ENCODE measurements around the gene ACKR3. TPM values are rescaled to one million over a fixed set of nuclear protein-coding genes. Genes with fewer than 3 reads are reported as not detected.

The ACKR3 gene
- polyA plus RNA-seq, 1 donor from 2014 or later, result 1.7 TPM

DNA sequence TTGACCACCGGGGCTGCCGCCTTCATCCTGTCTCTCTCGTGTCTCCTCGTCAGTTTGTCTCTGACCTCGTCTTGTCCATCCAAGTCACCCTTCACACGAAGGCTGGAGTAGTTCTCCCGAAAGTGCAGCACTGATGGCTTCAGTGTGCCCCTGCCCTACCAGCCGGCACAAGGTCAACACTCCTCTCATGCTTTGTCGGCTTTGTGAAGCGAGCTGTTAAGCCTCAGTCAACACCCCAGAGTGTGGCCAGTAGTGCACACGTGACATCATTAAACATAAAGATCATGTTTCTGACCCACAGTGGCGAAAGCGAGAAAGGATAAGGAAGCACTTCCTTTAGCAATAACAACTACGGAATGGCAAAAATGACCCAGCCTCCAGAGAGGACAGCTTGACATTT lies 23.2 kb downstream of the ACKR3 start:
- Histone ChIP-seq H3K27ac (ENCODE audit: low read length) (no peak overlapping the region), H2AFZ (ENCODE audit: low read depth, low read length) (no peak overlapping the region), H3K9me3 (ENCODE audit: low read length) (no peaks in the 10 kb centered on the region), H3F3A (ENCODE audit: insufficient read depth, low read length, poor library complexity, severe bottlenecking) (no peaks in the 10 kb centered on the region), H3K9ac (ENCODE audit: low read length) (no peak overlapping the region), H4K20me1 (ENCODE audit: insufficient read depth) (no peaks in the 10 kb centered on the region), H3K27me3 (ENCODE audit: insufficient read depth, low read depth, low read length) (no peaks in the 10 kb centered on the region), H3K9me2 (ENCODE audit: insufficient read depth, low read length) (no peaks in the 10 kb centered on the region), H3K79me2 (replicated peaks; ENCODE audit: insufficient read depth, low read length) (no peaks in the 10 kb centered on the region), H3K4me2 (ENCODE audit: low read length) (no peak overlapping the region), H3K36me3 (ENCODE audit: insufficient read depth, low read length) (no peaks in the 10 kb centered on the region), H3K4me3 (ENCODE audit: low read length) (no peak overlapping the region)
- TF ChIP-seq EP300 (conservative IDR thresholded peaks at IDR 0.05; ENCODE audit: poor library complexity, severe bottlenecking) (no peak), RAD21 (conservative IDR thresholded peaks at IDR 0.05) (no peak), POLR2AphosphoS5 (IDR thresholded peaks at IDR 0.05) (no peak), TAF1 (IDR thresholded peaks at IDR 0.05; ENCODE audit: low read depth) (no peak)
- TF ChIP-seq, protein P1, sequence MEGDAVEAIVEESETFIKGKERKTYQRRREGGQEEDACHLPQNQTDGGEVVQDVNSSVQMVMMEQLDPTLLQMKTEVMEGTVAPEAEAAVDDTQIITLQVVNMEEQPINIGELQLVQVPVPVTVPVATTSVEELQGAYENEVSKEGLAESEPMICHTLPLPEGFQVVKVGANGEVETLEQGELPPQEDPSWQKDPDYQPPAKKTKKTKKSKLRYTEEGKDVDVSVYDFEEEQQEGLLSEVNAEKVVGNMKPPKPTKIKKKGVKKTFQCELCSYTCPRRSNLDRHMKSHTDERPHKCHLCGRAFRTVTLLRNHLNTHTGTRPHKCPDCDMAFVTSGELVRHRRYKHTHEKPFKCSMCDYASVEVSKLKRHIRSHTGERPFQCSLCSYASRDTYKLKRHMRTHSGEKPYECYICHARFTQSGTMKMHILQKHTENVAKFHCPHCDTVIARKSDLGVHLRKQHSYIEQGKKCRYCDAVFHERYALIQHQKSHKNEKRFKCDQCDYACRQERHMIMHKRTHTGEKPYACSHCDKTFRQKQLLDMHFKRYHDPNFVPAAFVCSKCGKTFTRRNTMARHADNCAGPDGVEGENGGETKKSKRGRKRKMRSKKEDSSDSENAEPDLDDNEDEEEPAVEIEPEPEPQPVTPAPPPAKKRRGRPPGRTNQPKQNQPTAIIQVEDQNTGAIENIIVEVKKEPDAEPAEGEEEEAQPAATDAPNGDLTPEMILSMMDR (IDR thresholded peaks at IDR 0.05; ENCODE audit: poor library complexity, severe bottlenecking), result no peak

DNA sequence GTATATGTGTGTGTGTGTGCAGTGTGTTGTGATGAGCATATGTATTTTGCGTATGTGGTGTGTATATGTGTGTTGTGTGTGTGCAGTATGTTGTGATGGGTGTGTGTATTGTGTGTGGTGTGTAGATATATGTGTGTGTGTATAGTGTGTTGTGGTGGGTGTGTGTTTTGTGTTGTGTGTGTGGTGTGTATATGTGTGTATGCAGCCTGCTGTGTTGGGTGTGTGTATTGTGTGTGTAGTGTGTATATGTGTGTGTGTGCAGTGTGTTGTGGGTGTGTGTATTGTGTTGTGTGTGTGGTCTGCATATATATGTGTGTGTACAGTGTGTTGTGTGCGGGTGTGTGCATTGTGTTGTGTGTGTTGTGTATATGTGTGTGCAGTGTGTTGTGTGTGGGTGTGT lies 23.9 kb downstream of the ACKR3 start:
- Histone ChIP-seq H2AFZ (ENCODE audit: low read depth, low read length) (no peak overlapping the region), H3K27me3 (ENCODE audit: insufficient read depth, low read depth, low read length) (no peaks in the 10 kb centered on the region), H3K79me2 (replicated peaks; ENCODE audit: insufficient read depth, low read length) (no peaks in the 10 kb centered on the region), H3K9me2 (ENCODE audit: insufficient read depth, low read length) (no peaks in the 10 kb centered on the region), H4K20me1 (ENCODE audit: insufficient read depth) (no peaks in the 10 kb centered on the region), H3K4me3 (ENCODE audit: low read length) (no peak overlapping the region), H3K9me3 (ENCODE audit: low read length) (no peaks in the 10 kb centered on the region), H3K36me3 (ENCODE audit: insufficient read depth, low read length) (no peaks in the 10 kb centered on the region), H3K4me2 (ENCODE audit: low read length) (no peak overlapping the region), H3F3A (ENCODE audit: insufficient read depth, low read length, poor library complexity, severe bottlenecking) (no peaks in the 10 kb centered on the region), H3K27ac (ENCODE audit: low read length) (no peak overlapping the region), H3K9ac (ENCODE audit: low read length) (no peak overlapping the region)
- no peak for TF ChIP-seq TAF1 (IDR thresholded peaks at IDR 0.05; ENCODE audit: low read depth)
- TF ChIP-seq, protein P2, sequence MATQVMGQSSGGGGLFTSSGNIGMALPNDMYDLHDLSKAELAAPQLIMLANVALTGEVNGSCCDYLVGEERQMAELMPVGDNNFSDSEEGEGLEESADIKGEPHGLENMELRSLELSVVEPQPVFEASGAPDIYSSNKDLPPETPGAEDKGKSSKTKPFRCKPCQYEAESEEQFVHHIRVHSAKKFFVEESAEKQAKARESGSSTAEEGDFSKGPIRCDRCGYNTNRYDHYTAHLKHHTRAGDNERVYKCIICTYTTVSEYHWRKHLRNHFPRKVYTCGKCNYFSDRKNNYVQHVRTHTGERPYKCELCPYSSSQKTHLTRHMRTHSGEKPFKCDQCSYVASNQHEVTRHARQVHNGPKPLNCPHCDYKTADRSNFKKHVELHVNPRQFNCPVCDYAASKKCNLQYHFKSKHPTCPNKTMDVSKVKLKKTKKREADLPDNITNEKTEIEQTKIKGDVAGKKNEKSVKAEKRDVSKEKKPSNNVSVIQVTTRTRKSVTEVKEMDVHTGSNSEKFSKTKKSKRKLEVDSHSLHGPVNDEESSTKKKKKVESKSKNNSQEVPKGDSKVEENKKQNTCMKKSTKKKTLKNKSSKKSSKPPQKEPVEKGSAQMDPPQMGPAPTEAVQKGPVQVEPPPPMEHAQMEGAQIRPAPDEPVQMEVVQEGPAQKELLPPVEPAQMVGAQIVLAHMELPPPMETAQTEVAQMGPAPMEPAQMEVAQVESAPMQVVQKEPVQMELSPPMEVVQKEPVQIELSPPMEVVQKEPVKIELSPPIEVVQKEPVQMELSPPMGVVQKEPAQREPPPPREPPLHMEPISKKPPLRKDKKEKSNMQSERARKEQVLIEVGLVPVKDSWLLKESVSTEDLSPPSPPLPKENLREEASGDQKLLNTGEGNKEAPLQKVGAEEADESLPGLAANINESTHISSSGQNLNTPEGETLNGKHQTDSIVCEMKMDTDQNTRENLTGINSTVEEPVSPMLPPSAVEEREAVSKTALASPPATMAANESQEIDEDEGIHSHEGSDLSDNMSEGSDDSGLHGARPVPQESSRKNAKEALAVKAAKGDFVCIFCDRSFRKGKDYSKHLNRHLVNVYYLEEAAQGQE (IDR thresholded peaks at IDR 0.05; ENCODE audit: borderline replicate concordance), result no peak
- no peak for TF ChIP-seq SMC3 (conservative IDR thresholded peaks at IDR 0.05; ENCODE audit: poor library complexity)
- TF ChIP-seq EP300 (conservative IDR thresholded peaks at IDR 0.05; ENCODE audit: poor library complexity, severe bottlenecking), result no peak
- no peak for TF ChIP-seq EZH2 (IDR thresholded peaks at IDR 0.05; ENCODE audit: borderline replicate concordance, insufficient read depth, low read length, poor library complexity, severe bottlenecking)
- TF ChIP-seq, protein P1 (IDR thresholded peaks at IDR 0.05; ENCODE audit: poor library complexity, severe bottlenecking), result no peak
- TF ChIP-seq RAD21 (conservative IDR thresholded peaks at IDR 0.05), result no peak
- TF ChIP-seq MXI1 (conservative IDR thresholded peaks at IDR 0.05; ENCODE audit: poor library complexity, severe bottlenecking), result no peak
- TF ChIP-seq POLR2AphosphoS5 (IDR thresholded peaks at IDR 0.05), result no peak
